Measurements from ENCODE around the gene CES2.
"Not testable (repeated sequence)": the region's sequence is repeated elsewhere in the genome, so short reads cannot be mapped to it uniquely, and the experiment has no call there.

The CES2 gene

DNA sequence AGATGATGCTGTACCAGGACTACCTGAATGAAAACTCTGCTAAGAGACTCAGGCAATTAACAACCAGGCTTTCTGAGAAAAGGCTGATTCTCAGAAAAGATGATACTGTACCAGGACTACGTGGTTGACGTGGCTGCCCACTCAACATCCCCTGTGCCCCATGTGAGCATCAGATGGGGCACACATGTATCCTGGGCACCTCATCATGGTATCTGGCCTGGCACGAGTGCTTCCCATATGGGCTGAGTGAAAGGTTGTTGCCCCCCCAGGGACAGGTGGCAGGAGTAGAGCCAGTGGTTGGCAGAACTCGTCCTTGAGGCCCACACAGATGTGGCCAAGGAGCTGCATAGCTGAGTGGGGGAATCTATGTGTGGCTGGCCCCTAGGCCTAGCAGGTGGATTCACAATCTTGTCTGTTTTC is 49.6 kb downstream of the CES2 start:
- DNase-seq (ENCODE audit: low spot score): no peak

DNA sequence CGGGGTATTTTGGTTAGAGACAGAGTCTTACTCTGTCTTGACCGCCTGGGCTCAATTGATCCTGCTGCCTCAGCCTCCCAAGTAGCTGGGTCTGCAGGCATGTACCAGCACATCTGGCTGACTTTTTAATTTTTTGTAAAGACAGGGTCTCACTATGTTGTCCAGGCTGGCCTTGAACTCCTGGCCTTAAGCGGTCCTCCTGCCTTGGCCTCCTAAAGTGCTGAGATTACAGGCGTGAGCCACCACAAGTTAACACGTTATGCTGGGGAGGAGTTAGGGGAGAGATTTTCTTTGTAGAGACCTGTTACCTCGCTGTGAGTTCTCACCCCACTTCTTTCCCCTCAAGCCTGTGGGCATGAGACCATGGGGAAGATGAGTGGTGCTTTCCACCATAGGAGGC is 51.2 kb downstream of the CES2 start:
- no peak for DNase-seq (ENCODE audit: low spot score)

DNA sequence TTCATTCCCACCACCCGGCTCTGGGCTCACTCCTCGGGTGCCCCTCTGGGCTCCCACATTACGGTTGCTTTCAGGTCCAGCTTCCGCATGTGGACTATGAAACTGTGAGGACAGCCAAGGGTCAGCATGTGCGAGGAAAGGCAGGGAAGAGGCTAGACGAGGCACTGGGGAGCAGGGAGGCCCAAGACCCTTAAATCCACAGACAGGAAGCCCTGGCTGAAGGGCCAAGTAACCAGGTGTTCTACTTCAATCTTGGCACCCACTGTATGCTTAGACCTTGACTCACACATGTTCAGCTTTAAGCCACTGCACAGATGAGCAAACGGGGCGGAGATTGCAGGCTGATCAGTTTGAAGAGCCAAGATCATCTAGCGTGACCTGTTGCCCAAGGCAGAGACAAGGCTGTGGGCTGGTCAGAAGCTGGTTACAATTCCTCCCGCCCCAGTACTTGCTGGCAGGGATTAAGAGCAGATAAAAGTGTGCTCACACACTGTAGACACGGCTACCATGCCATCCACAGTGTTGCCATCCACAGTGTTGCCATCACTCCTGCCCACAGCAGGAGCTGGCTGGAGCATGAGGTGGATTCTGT is 53.0 kb downstream of the CES2 start, which contains the start of gene CES4A:
TSS of gene CES4A (plus strand) at position 393 of the 592 bp plus-strand sequence. CDS start at position 577, 184 bp downstream.
- no peak for DNase-seq (ENCODE audit: low spot score)

DNA sequence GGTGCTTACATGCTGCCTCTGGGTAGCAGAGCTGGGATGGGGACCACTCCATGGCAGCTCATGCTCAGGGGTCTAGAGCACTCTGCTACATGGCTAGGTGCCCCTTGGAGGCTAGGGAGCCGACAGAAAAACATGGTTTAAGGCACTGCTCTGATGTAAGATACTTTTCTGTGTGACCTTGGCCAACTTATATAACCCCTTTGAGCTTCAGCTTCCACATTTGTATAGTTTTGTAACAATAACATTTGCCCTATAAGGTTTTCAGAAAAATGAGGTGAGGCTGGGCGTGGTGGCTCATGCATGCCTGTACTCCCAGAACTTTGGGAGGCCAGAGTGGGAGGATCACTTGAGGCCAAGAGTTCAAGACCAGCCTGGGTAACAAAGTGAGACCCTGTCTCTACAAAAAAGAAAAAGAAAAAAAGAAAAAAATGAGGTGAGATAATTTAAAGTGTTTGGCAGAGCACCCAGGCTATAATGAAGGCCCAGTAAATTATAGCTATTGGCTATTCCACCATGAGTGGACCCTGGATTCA is 56.3 kb downstream of the CES2 start:
- no peak for DNase-seq (ENCODE audit: low spot score)

DNA sequence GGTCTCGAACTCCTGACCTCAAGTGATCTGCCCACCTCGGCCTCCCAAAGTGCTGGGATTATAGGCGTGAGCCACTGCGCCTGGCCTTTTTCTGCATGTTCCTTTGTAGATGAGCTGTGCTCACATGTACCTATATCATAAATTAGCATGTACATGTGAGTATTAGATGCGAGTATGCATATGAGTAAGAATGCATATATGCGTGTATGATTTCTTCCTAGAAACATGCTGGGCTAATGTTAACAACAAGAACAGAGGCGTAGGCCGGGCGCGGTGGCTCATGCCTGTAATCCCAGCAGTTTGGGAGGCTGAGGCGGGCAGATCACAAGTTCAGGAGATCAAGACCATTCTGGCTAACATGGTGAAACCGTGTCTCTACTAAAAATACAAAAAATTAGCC is 58.2 kb downstream of the CES2 start:
- DNase-seq (ENCODE audit: low spot score): not testable (repeated sequence)

Data from SW480 (cell line).